ENCODE results near the gene LRCH3.

LRCH3 gene

DNA sequence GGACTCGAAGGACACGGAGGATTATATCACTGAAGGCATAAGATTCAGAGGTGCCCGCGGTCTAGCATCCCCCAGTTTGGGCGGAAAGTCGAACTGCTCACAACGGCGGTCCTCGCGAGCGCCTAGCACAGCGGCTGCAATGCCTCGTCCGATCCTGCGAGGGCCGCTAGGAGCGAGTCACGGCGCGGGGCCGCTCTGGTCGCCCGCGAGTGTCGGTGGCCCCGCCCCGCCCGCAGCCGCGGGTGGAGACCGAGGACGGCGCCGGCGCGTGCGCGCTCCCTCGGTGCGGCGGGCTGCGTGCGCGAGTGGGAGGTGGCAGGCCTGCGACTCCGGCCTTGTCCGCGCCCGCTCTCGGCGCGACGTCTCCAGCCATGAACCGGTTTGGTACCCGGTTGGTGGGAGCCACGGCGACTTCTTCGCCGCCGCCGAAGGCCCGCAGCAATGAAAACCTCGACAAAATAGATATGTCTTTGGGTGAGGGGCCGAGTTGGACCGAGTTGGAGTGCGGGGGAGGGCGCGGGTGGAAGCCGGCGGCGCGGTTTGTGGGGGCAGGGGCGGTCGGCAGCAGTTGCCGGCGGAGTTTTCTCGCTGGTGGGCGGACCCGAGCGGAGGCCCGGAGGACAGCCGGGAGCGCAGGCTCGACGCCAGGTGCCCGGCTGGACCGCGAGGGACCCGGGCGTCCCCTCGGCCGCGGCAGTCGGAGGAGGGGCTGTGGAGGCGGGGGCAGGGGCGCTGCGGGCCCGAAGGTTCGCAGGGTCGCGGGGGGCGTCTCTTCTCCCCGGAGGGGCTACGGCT is 41.3 kb upstream of the LRCH3 start, which contains the start of gene FYTTD1 (continued):
- peak; percentile 93 for TF ChIP-seq EGR2 (tag by site-specific recombination; IDR thresholded peaks at IDR 0.05; ENCODE audit: low read depth)
- no peak for TF ChIP-seq ZNF23 (tag by site-specific recombination; IDR thresholded peaks at IDR 0.05; ENCODE audit: borderline replicate concordance)
- TF ChIP-seq RBAK (tag by site-specific recombination; IDR thresholded peaks at IDR 0.05), result no peak
- TF ChIP-seq ZNF391 (tag by site-specific recombination; IDR thresholded peaks at IDR 0.05; ENCODE audit: borderline replicate concordance, low read depth), result no peak
- no peak for TF ChIP-seq ZNF214 (tag by site-specific recombination; IDR thresholded peaks at IDR 0.05; ENCODE audit: borderline replicate concordance)
- no peak for TF ChIP-seq ZNF112 (tag by site-specific recombination; IDR thresholded peaks at IDR 0.05)
- TF ChIP-seq BCL11B (tag by site-specific recombination; IDR thresholded peaks at IDR 0.05; ENCODE audit: low read depth), result 0 out of 2 replicates have a peak, but pooled peaks have one; percentile 1
- no peak for TF ChIP-seq INSM2 (tag by site-specific recombination; IDR thresholded peaks at IDR 0.05)
- no peak for TF ChIP-seq ZNF157 (tag by site-specific recombination; IDR thresholded peaks at IDR 0.05)
- peak; percentile 54 for TF ChIP-seq ZBTB8A (tag by site-specific recombination; IDR thresholded peaks at IDR 0.05)
- TF ChIP-seq ZNF274 (IDR thresholded peaks at IDR 0.05; ENCODE audit: low read length), result no peak
- no peak for TF ChIP-seq ZNF274 (tag by site-specific recombination; IDR thresholded peaks at IDR 0.05; ENCODE audit: borderline replicate concordance)
- no peak for TF ChIP-seq ZNF362 (tag by site-specific recombination; IDR thresholded peaks at IDR 0.05)
- no peak for TF ChIP-seq PRDM2 (tag by site-specific recombination; IDR thresholded peaks at IDR 0.05; ENCODE audit: borderline replicate concordance)

- Histone ChIP-seq H3K27ac (ENCODE audit: extremely low read depth, low read depth, low read length) (peak overlapping the region; percentile 85; the same call in 1 of the 2 replicates), H3K4me3 (ENCODE audit: low read depth, low read length) (peak overlapping the region; percentile 77), H3K36me3 (ENCODE audit: control insufficient read depth in 2 of 2, insufficient read depth in 1 of 2, low read length in 2 of 2) (no peaks in the 10 kb centered on the region), H3K4me1 (ENCODE audit: control insufficient read depth, insufficient read depth, low read length) (no peaks in the 10 kb centered on the region), H3K9me3 (ENCODE audit: control insufficient read depth, insufficient read depth, low read depth, low read length) (no peaks in the 10 kb centered on the region)
- CTCF ChIA-PET, result no interaction called here
- TF ChIP-seq ZBTB20 (tag by site-specific recombination; IDR thresholded peaks at IDR 0.05), result peak; percentile 40; the same call in 1 of the 2 replicates
- no peak for TF ChIP-seq ZBTB6 (tag by site-specific recombination; IDR thresholded peaks at IDR 0.05)
- TF ChIP-seq ZBTB48 (tag by site-specific recombination; IDR thresholded peaks at IDR 0.05), result no peak
- peak; percentile 6; the same call in 1 of the 2 replicates for TF ChIP-seq PRDM1 (tag by site-specific recombination; IDR thresholded peaks at IDR 0.05)
- peak; percentile 10; the same call in 1 of the 2 replicates for TF ChIP-seq ZNF335 (tag by site-specific recombination; conservative IDR thresholded peaks at IDR 0.05)
- TF ChIP-seq ZBTB8A (tag by site-specific recombination; IDR thresholded peaks at IDR 0.05), result peak; percentile 32
- TF ChIP-seq, protein P1, sequence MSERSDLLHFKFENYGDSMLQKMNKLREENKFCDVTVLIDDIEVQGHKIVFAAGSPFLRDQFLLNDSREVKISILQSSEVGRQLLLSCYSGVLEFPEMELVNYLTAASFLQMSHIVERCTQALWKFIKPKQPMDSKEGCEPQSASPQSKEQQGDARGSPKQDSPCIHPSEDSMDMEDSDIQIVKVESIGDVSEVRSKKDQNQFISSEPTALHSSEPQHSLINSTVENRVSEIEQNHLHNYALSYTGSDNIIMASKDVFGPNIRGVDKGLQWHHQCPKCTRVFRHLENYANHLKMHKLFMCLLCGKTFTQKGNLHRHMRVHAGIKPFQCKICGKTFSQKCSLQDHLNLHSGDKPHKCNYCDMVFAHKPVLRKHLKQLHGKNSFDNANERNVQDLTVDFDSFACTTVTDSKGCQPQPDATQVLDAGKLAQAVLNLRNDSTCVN (tag by site-specific recombination; optimal IDR thresholded peaks at IDR 0.05), result peak; percentile 76
- POLR2A ChIA-PET, result no interaction called here
These were observed 40.6 kb upstream of the LRCH3 start for GRCh38 chr3:197750396-197750831.

All from HEK293 (cell line).